ENCODE measurements around the gene PTRH2. TPM values are rescaled to one million over a fixed set of nuclear protein-coding genes. Genes with fewer than 3 reads are reported as not detected.
A peak's percentile ranks its signal among the peaks of the same experiment; 100 is the strongest.

The PTRH2 gene
- total RNA-seq, 1 experiment from 2014 or later = 30.6 TPM

DNA sequence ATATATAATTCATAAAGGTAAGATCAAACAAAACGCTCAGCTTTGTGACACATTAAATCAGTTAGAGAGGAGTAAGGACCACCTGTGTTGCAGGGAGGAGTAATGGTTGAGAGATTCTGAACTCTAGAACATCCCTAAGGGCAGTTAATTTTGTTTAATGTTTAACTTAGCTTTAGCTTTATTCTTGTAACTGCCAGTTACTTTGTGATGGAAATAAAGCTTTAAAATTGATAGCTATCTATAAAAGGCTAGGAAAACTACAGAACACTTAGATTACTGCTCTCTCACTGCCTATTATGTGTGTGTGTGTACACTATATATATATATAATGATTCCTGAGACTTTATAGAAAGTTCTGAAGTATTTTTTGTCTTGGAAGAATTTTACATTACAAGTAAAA is 37.8 kb downstream of the PTRH2 start:
- no peak for DNase-seq (ENCODE audit: low read depth)

DNA sequence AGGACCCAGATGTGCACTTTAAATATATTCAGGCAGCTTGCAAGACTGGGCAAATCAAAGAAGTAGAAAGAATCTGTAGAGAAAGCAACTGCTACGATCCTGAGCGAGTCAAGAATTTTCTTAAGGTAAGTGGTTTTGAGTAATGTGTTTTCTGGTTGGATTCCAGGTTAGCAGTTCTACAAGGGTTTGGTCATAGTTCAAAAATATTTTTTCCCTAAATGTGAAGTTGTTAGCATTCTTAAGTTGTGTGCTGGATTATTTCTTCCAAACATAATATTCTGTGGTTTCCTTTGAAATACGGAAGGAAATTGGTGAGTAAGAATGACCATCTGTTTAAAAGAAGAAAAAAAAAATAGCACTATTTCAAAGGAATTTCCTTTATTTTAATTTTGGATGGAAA is 38.4 kb downstream of the PTRH2 start:
- peak; percentile 90 for DNase-seq (ENCODE audit: low read depth)

DNA sequence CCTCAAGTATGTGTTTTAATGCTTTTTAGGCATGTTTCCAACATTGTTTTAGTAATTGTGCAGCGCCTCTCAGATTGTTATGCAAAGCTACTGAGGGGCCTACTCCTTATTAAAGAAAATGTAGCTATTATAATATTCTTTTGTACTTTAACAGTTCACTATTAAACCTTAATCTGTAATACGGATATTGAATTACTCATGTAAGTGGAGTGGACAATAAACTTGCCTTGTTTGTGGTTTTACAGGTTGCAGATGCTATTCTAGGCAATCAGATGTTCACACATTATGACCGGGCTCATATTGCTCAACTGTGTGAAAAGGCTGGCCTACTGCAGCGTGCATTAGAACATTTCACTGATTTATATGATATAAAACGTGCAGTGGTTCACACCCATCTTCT is 41.0 kb downstream of the PTRH2 start:
- peak; percentile 30 for DNase-seq (ENCODE audit: low read depth)

DNA sequence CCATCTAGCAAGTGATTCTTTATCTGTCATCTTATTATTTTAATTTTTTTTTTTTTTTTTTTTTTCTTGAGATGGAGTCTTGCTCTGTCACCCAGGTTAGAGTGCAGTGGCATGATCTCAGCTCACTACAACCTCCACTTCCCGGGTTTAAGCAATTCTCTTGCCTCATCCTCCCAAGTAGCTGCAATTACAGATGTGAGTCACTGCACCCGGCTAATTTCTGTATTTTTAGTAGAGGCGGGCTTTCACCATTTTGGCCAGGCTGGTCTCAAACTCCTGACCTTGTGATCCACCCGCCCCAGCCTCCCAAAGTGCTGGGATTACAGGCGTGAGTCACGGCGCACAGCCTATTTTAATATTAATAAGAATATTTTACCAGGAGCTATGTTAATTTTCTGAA is 50.6 kb downstream of the PTRH2 start:
- peak; percentile 62 for DNase-seq (ENCODE audit: low read depth)

- DNase-seq (ENCODE audit: low read depth) = peak; percentile 74
These were observed 55.1 kb downstream of the PTRH2 start for GRCh38 chr17:59652119-59652518.

GRCh38 chr17:59651346-59651745 is 55.9 kb downstream of the PTRH2 start:
- peak; percentile 62 for DNase-seq (ENCODE audit: low read depth)

DNA sequence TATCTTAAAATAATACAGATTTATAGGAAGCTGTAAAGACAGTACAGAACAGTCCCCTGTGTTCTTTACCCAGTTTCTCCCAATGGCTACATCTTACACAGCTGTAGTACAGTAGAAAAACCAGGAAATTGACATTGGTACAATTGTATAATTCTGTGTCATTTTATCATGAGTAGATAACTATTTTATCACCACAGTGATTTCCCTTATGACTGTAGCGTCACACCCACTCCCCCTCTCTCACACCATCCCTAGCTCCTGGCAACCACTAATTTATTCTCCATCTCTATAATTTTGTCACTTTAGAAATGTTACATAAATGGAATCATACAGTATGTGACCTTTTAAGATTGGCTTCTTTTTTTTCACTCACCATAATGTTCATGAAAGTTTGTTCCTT is 56.6 kb downstream of the PTRH2 start:
- no peak for DNase-seq (ENCODE audit: low read depth)

GRCh38 chr17:59649886-59650285 is 57.3 kb downstream of the PTRH2 start:
- DNase-seq (ENCODE audit: low read depth) = no peak

Other genes with a start within 250 kb of the PTRH2 start
- 40.5 and 43.7 TPM in 2 replicates for gene DHX40, start 141.8 kb downstream of the PTRH2 start, total RNA-seq (2014; rRNA removed; shearing (Covaris generic))
- 250 and 286 TPM in 2 replicates for gene CLTC, start 87.5 kb downstream of the PTRH2 start, total RNA-seq (2014; rRNA removed; shearing (Covaris generic))
- 211 and 212 TPM in 2 replicates for gene VMP1, start 224 bp upstream of the PTRH2 start, total RNA-seq (2014; rRNA removed; shearing (Covaris generic))
- 9.7 and 10.8 TPM in 2 replicates for gene TUBD1, start 185.5 kb upstream of the PTRH2 start, total RNA-seq (2014; rRNA removed; shearing (Covaris generic))
- gene RPS6KB1, start 185.7 kb upstream of the PTRH2 start, total RNA-seq (2014; rRNA removed; shearing (Covaris generic)) = 12.4 and 17.4 TPM in 2 replicates